WTC11 (cell line): ENCODE data around the gene LNX2. TPM values are rescaled to one million over a fixed set of nuclear protein-coding genes. Genes with fewer than 3 reads are reported as not detected.
A peak's percentile ranks its signal among the peaks of the same experiment; 100 is the strongest.

Experiments used
- ATAC-seq: fragments of 200-7000 bp; cut with Tn5 transposase; 2 replicates; pipeline ENCODE4 v1.10.0; 2021; ENCODE audit warnings: mild to moderate bottlenecking, moderate library complexity
- CTCF ChIA-PET: fragments of 300-600 bp; sonication (Branson Sonifier 250); formaldehyde crosslinking; loops from one replicate; lab custom pipeline; 2021; ENCODE audit warnings: antibody characterized with exemption; lab: Charles Lee
- POLR2A ChIA-PET: fragments of 350-600 bp; sonication (Branson Sonifier 250); formaldehyde crosslinking; loops from one replicate; lab custom pipeline; 2021; ENCODE audit warnings: antibody characterized with exemption; lab: Charles Lee
- DNase-seq: peaks from one replicate; pipeline ENCODE4 v3.0.0; 2021; ENCODE audit warnings: low spot score
- H3K27ac Mint-ChIP-seq: 2 replicates; pipeline ENCODE4 v1.8.0; 2021; ENCODE audit warnings: mixed read lengths
- H3K27me3 Mint-ChIP-seq: 2 replicates; pipeline ENCODE4 v1.8.0; 2021; ENCODE audit warnings: low read depth, mild to moderate bottlenecking, moderate library complexity, mixed read lengths
- H3K36me3 Mint-ChIP-seq: 2 replicates; pipeline ENCODE4 v1.8.0; 2021; ENCODE audit warnings: mixed read lengths
- H3K4me1 Mint-ChIP-seq: 2 replicates; pipeline ENCODE4 v1.8.0; 2022; ENCODE audit warnings: mixed read lengths
- H3K4me3 Mint-ChIP-seq: 2 replicates; pipeline ENCODE4 v1.8.0; 2021; ENCODE audit warnings: mild to moderate bottlenecking, moderate library complexity, mixed read lengths
- H3K9me3 Mint-ChIP-seq: 2 replicates; pipeline ENCODE4 v1.8.0; 2021; ENCODE audit warnings: mixed read lengths
- ATF1 ChIP-seq: sonication (generic); formaldehyde crosslinking; IDR thresholded peaks from 2 replicates; pipeline ENCODE4 v1.8.1; 2023; ENCODE audit warnings: mild to moderate bottlenecking, moderate library complexity, missing genetic modification reagents
- ATF3 ChIP-seq: sonication (generic); formaldehyde crosslinking; conservative IDR thresholded peaks from 2 replicates; pipeline ENCODE4 v1.8.1; 2022; ENCODE audit warnings: mild to moderate bottlenecking, missing genetic modification reagents
- CBFB ChIP-seq: sonication (generic); formaldehyde crosslinking; IDR thresholded peaks from 2 replicates; pipeline ENCODE4 v1.8.1; 2022; ENCODE audit warnings: mild to moderate bottlenecking, low read depth, missing genetic modification reagents
- CDX4 ChIP-seq: fragments of 250-450 bp; sonication (Bioruptor Pico); IDR thresholded peaks from 2 replicates; pipeline ENCODE4 v1.9.0; 2021; ENCODE audit warnings: moderate library complexity, mild to moderate bottlenecking, inconsistent platforms, borderline replicate concordance
- HMGA2 ChIP-seq: fragments of 250-450 bp; sonication (Bioruptor Pico); IDR thresholded peaks from 2 replicates; pipeline ENCODE4 v1.4.0; 2021; ENCODE audit warnings: mild to moderate bottlenecking, moderate library complexity
- IRF1 ChIP-seq: sonication (generic); formaldehyde crosslinking; IDR thresholded peaks from 2 replicates; pipeline ENCODE4 v1.8.0; 2023; ENCODE audit warnings: missing genetic modification reagents
- MLX ChIP-seq: sonication (generic); formaldehyde crosslinking; IDR thresholded peaks from 2 replicates; pipeline ENCODE4 v1.8.1; 2023; ENCODE audit warnings: mild to moderate bottlenecking, missing genetic modification reagents, moderate library complexity
- NR3C1 ChIP-seq: sonication (generic); formaldehyde crosslinking; conservative IDR thresholded peaks from 2 replicates; pipeline ENCODE4 v1.8.1; 2023; ENCODE audit warnings: low read depth, mild to moderate bottlenecking, missing genetic modification reagents
- OVOL2 ChIP-seq: fragments of 250-450 bp; sonication (Bioruptor Pico); IDR thresholded peaks from 2 replicates; pipeline ENCODE4 v1.9.0; 2021; ENCODE audit warnings: mild to moderate bottlenecking, borderline replicate concordance
- SMAD3 ChIP-seq: sonication (generic); formaldehyde crosslinking; IDR thresholded peaks from 2 replicates; pipeline ENCODE4 v1.8.0; 2022; ENCODE audit warnings: missing genetic modification reagents, mild to moderate bottlenecking, borderline replicate concordance
- TCF7 ChIP-seq: sonication (generic); formaldehyde crosslinking; IDR thresholded peaks from 2 replicates; pipeline ENCODE4 v1.8.0; 2022; ENCODE audit warnings: mild to moderate bottlenecking, low read depth, missing genetic modification reagents, moderate library complexity
- TEAD1 ChIP-seq: sonication (generic); formaldehyde crosslinking; IDR thresholded peaks from 2 replicates; pipeline ENCODE4 v1.8.0; 2022; ENCODE audit warnings: mild to moderate bottlenecking, missing genetic modification reagents
- ZNF263 ChIP-seq: sonication (generic); formaldehyde crosslinking; IDR thresholded peaks from 2 replicates; pipeline ENCODE4 v1.8.1; 2022; ENCODE audit warnings: low read depth, mild to moderate bottlenecking, moderate library complexity, missing genetic modification reagents
- ZNF317 ChIP-seq: sonication (generic); formaldehyde crosslinking; IDR thresholded peaks from 2 replicates; pipeline ENCODE4 v1.8.1; 2023; ENCODE audit warnings: low read depth, mild to moderate bottlenecking, moderate library complexity, missing genetic modification reagents, borderline replicate concordance
- ZNF423 ChIP-seq: fragments of 250-450 bp; sonication (Bioruptor Pico); IDR thresholded peaks from 2 replicates; pipeline ENCODE4 v2.1.2; 2022; ENCODE audit warnings: mild to moderate bottlenecking, moderate library complexity
- total RNA-seq: library from RNA; stranded (reverse); gene quantifications from 3 replicates; pipeline ENCODE4 v1.2.3, GENCODE V29; 2021
- TF ChIP-seq, protein P1 (sequence below): sonication (generic); formaldehyde crosslinking; IDR thresholded peaks from 2 replicates; pipeline ENCODE4 v1.8.0; 2022; ENCODE audit warnings: missing genetic modification reagents
- TF ChIP-seq, protein P2 (sequence below): sonication (generic); formaldehyde crosslinking; IDR thresholded peaks from 2 replicates; pipeline ENCODE4 v1.8.0; 2022; ENCODE audit warnings: mild to moderate bottlenecking, missing genetic modification reagents
- TF ChIP-seq, protein P3 (sequence below): sonication (generic); formaldehyde crosslinking; IDR thresholded peaks from 2 replicates; pipeline ENCODE4 v1.8.1; 2022; ENCODE audit warnings: mild to moderate bottlenecking, missing genetic modification reagents, moderate library complexity, borderline replicate concordance
- TF ChIP-seq, protein P4 (sequence below): sonication (generic); formaldehyde crosslinking; IDR thresholded peaks from 2 replicates; pipeline ENCODE4 v1.8.1; 2023; ENCODE audit warnings: mild to moderate bottlenecking, missing genetic modification reagents
- TF ChIP-seq, protein P5 (sequence below): sonication (generic); formaldehyde crosslinking; IDR thresholded peaks from 2 replicates; pipeline ENCODE4 v1.8.0; 2022; ENCODE audit warnings: mild to moderate bottlenecking, missing genetic modification reagents

LNX2 gene
- total RNA-seq, 1 experiment from 2014 or later: 10.1 TPM

DNA sequence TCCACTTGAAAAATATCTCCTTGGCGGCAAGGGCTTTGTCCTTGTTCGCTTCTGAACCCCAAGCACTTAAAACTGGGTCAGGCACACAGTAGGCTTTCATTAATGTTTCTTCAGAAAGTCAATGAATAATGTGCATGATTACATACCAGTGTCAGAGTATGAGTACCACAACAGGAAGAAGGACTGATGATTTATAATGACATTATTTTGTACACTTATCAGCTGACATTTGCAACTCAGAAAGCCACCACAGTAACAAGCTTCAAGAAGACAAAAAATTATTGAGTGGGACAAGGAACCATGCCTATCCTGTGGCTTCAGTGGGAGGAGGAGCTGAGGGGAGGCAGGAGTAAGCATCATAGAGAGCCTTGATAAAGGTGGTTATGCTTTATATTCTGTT, 11.3 kb upstream of the LNX2 start:
- no peak overlapping the region for H3K4me3 Mint-ChIP-seq
- no peaks in the 10 kb centered on the region for H3K9me3 Mint-ChIP-seq
- no peaks in the 10 kb centered on the region for H3K27me3 Mint-ChIP-seq
- TF ChIP-seq ZNF263 (CRISPR knock-in tag) (no peak), TEAD1 (no peak), OVOL2 (CRISPR knock-in tag) (no peak), IRF1 (no peak)
- TF ChIP-seq, protein P1, sequence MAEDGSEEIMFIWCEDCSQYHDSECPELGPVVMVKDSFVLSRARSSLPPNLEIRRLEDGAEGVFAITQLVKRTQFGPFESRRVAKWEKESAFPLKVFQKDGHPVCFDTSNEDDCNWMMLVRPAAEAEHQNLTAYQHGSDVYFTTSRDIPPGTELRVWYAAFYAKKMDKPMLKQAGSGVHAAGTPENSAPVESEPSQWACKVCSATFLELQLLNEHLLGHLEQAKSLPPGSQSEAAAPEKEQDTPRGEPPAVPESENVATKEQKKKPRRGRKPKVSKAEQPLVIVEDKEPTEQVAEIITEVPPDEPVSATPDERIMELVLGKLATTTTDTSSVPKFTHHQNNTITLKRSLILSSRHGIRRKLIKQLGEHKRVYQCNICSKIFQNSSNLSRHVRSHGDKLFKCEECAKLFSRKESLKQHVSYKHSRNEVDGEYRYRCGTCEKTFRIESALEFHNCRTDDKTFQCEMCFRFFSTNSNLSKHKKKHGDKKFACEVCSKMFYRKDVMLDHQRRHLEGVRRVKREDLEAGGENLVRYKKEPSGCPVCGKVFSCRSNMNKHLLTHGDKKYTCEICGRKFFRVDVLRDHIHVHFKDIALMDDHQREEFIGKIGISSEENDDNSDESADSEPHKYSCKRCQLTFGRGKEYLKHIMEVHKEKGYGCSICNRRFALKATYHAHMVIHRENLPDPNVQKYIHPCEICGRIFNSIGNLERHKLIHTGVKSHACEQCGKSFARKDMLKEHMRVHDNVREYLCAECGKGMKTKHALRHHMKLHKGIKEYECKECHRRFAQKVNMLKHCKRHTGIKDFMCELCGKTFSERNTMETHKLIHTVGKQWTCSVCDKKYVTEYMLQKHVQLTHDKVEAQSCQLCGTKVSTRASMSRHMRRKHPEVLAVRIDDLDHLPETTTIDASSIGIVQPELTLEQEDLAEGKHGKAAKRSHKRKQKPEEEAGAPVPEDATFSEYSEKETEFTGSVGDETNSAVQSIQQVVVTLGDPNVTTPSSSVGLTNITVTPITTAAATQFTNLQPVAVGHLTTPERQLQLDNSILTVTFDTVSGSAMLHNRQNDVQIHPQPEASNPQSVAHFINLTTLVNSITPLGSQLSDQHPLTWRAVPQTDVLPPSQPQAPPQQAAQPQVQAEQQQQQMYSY (CRISPR knock-in tag): no peak
- DNase-seq (no peak), ATAC-seq (no peak)
- H3K4me1 Mint-ChIP-seq: 0 out of 2 replicates have a peak, but pooled peaks cover 2% of the 10 kb centered on the region
- CTCF ChIA-PET: interaction anchor here (1.0 kb wide), 1 partner anchor 269 kb away, joined by 4 read pairs; no protein-coding TSS in a partner anchor
- 0 out of 2 replicates have a peak, but pooled peaks cover 2% of the 10 kb centered on the region for H3K36me3 Mint-ChIP-seq
- H3K27ac Mint-ChIP-seq: no peak overlapping the region
- POLR2A ChIA-PET: interaction anchor here (1.4 kb wide), 1 partner anchor 11 kb away, joined by 4 read pairs; the partner anchor contains the start of gene LNX2

DNA sequence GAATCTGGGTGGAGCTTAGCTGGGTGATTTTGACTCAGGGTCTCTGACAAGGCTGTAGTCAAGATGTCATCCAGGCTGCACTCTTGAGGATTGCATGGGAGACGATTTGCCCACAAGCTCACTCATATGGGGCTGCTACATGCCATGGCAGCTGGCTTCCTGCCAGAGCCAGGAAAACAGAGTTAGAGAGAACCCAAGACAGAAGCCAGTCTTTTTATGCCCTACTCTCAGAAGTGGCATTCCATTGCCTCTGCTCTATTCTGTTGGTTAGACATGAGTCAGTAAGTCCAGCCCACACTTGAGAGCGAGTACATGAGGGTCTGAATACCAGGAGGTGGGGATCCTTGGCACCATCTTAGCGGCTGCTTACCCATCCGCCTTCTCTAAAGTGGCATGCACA, 10.8 kb upstream of the LNX2 start:
- H3K27me3 Mint-ChIP-seq: no peaks in the 10 kb centered on the region
- peaks cover 5% of the 10 kb centered on the region for H3K4me1 Mint-ChIP-seq
- CTCF ChIA-PET: interaction anchor here (1.0 kb wide), 1 partner anchor 269 kb away, joined by 4 read pairs; no protein-coding TSS in a partner anchor
- no peak overlapping the region for H3K4me3 Mint-ChIP-seq
- POLR2A ChIA-PET: interaction anchor here (1.4 kb wide), 1 partner anchor 11 kb away, joined by 4 read pairs; the partner anchor contains the start of gene LNX2
- 0 out of 2 replicates have a peak, but pooled peaks cover 2% of the 10 kb centered on the region for H3K36me3 Mint-ChIP-seq
- no peak for ATAC-seq
- DNase-seq: no peak
- H3K9me3 Mint-ChIP-seq: no peaks in the 10 kb centered on the region
- H3K27ac Mint-ChIP-seq: peak overlapping the region; percentile 28; the same call in 1 of the 2 replicates
- TF ChIP-seq, protein P2, sequence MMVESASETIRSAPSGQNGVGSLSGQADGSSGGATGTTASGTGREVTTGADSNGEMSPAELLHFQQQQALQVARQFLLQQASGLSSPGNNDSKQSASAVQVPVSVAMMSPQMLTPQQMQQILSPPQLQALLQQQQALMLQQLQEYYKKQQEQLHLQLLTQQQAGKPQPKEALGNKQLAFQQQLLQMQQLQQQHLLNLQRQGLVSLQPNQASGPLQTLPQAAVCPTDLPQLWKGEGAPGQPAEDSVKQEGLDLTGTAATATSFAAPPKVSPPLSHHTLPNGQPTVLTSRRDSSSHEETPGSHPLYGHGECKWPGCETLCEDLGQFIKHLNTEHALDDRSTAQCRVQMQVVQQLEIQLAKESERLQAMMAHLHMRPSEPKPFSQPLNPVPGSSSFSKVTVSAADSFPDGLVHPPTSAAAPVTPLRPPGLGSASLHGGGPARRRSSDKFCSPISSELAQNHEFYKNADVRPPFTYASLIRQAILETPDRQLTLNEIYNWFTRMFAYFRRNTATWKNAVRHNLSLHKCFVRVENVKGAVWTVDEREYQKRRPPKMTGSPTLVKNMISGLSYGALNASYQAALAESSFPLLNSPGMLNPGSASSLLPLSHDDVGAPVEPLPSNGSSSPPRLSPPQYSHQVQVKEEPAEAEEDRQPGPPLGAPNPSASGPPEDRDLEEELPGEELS: no peak
- TF ChIP-seq HMGA2 (no peak), ATF1 (no peak), SMAD3 (CRISPR knock-in tag) (no peak), ZNF423 (CRISPR knock-in tag) (no peak), NR3C1 (CRISPR knock-in tag) (no peak), CDX4 (CRISPR knock-in tag) (no peak), MLX (CRISPR knock-in tag) (no peak), ATF3 (no peak), TCF7 (CRISPR knock-in tag) (no peak), CBFB (no peak), ZNF317 (no peak)
- TF ChIP-seq, protein P3, sequence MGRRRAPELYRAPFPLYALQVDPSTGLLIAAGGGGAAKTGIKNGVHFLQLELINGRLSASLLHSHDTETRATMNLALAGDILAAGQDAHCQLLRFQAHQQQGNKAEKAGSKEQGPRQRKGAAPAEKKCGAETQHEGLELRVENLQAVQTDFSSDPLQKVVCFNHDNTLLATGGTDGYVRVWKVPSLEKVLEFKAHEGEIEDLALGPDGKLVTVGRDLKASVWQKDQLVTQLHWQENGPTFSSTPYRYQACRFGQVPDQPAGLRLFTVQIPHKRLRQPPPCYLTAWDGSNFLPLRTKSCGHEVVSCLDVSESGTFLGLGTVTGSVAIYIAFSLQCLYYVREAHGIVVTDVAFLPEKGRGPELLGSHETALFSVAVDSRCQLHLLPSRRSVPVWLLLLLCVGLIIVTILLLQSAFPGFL (CRISPR knock-in tag): no peak
- TF ChIP-seq, protein P4, sequence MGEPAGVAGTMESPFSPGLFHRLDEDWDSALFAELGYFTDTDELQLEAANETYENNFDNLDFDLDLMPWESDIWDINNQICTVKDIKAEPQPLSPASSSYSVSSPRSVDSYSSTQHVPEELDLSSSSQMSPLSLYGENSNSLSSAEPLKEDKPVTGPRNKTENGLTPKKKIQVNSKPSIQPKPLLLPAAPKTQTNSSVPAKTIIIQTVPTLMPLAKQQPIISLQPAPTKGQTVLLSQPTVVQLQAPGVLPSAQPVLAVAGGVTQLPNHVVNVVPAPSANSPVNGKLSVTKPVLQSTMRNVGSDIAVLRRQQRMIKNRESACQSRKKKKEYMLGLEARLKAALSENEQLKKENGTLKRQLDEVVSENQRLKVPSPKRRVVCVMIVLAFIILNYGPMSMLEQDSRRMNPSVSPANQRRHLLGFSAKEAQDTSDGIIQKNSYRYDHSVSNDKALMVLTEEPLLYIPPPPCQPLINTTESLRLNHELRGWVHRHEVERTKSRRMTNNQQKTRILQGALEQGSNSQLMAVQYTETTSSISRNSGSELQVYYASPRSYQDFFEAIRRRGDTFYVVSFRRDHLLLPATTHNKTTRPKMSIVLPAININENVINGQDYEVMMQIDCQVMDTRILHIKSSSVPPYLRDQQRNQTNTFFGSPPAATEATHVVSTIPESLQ: no peak
- TF ChIP-seq, protein P5, sequence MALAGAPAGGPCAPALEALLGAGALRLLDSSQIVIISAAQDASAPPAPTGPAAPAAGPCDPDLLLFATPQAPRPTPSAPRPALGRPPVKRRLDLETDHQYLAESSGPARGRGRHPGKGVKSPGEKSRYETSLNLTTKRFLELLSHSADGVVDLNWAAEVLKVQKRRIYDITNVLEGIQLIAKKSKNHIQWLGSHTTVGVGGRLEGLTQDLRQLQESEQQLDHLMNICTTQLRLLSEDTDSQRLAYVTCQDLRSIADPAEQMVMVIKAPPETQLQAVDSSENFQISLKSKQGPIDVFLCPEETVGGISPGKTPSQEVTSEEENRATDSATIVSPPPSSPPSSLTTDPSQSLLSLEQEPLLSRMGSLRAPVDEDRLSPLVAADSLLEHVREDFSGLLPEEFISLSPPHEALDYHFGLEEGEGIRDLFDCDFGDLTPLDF (CRISPR knock-in tag): no peak
